HEK293 (cell line): ENCODE measurements around the gene TC2N.

Experiments
- CTCF ChIA-PET: fragments of 350-600 bp; formaldehyde crosslinking; extraction: SDS; loops from one replicate; lab custom pipeline; 2021; ENCODE audit warnings: antibody characterized with exemption; lab: Yijun Ruan, JAX
- POLR2A ChIA-PET: fragments of 300-600 bp; formaldehyde crosslinking; extraction: SDS; loops from one replicate; lab custom pipeline; 2020; ENCODE audit warnings: antibody characterized with exemption, inconsistent platforms; lab: Yijun Ruan, JAX
- H3K27ac ChIP-seq: fragments of 200-500 bp; sonication (Bioruptor generic); 2 replicates; pipeline ENCODE4 v1.5.1; 2014; ENCODE audit warnings: low read depth, low read length, control low read depth, inconsistent platforms; ENCODE audit errors: extremely low read depth
- H3K36me3 ChIP-seq, 2 experiments: fragments of 200-500 bp in 1 of 2; sonication (Bioruptor generic) in 1 of 2; 1 replicate in 1 of 2; 2 replicates in 1 of 2; pipeline ENCODE4 v1.5.1; 2014 to 2017; ENCODE audit warnings: inconsistent platforms in 2 of 2, low read length in 2 of 2; ENCODE audit not compliant: control insufficient read depth in 2 of 2, insufficient read depth in 1 of 2
- H3K4me1 ChIP-seq: fragments of 200-500 bp; sonication (Bioruptor generic); 2 replicates; pipeline ENCODE4 v1.5.1; 2014; ENCODE audit warnings: mild to moderate bottlenecking, low read length, inconsistent platforms; ENCODE audit not compliant: control insufficient read depth, insufficient read depth
- H3K4me3 ChIP-seq: 2 replicates; pipeline ENCODE4 v1.5.1; 2011; ENCODE audit warnings: low read depth, mild to moderate bottlenecking, control low read depth, low read length, moderate library complexity
- H3K9me3 ChIP-seq: fragments of 200-500 bp; sonication (Bioruptor generic); 2 replicates; pipeline ENCODE4 v1.5.1; 2014; ENCODE audit warnings: low read depth, low read length, inconsistent platforms; ENCODE audit not compliant: control insufficient read depth, insufficient read depth
- HOXC10 ChIP-seq: sonication (generic); formaldehyde crosslinking; IDR thresholded peaks from 2 replicates; pipeline ENCODE4 v1.8.1; 2023; ENCODE audit warnings: mild to moderate bottlenecking, missing genetic modification reagents
- HOXD13 ChIP-seq: sonication (generic); formaldehyde crosslinking; IDR thresholded peaks from 2 replicates; pipeline ENCODE4 v1.8.0; 2022; ENCODE audit warnings: missing genetic modification reagents, borderline replicate concordance
- OSR2 ChIP-seq: fragments of 450-650 bp; formaldehyde crosslinking; IDR thresholded peaks from 2 replicates; pipeline ENCODE4 v1.5.1; 2016; ENCODE audit warnings: missing biosample characterization, missing genetic modification characterization
- SP2 ChIP-seq: fragments of 450-650 bp; formaldehyde crosslinking; IDR thresholded peaks from 2 replicates; pipeline ENCODE4 v1.5.1; 2016; ENCODE audit warnings: missing biosample characterization, missing genetic modification characterization
- YY2 ChIP-seq: fragments of 450-650 bp; formaldehyde crosslinking; IDR thresholded peaks from 2 replicates; pipeline ENCODE4 v1.5.1; 2016; ENCODE audit warnings: missing biosample characterization, missing genetic modification characterization
- ZBTB48 ChIP-seq: fragments of 450-650 bp; formaldehyde crosslinking; IDR thresholded peaks from 2 replicates; pipeline ENCODE4 v1.5.1; 2016; ENCODE audit warnings: missing biosample characterization, missing genetic modification characterization
- ZNF155 ChIP-seq: fragments of 450-650 bp; formaldehyde crosslinking; IDR thresholded peaks from 2 replicates; pipeline ENCODE4 v1.5.1; 2016; ENCODE audit warnings: missing biosample characterization, missing genetic modification characterization
- ZNF221 ChIP-seq: fragments of 450-650 bp; formaldehyde crosslinking; IDR thresholded peaks from 2 replicates; pipeline ENCODE4 v1.5.1; 2017; ENCODE audit warnings: missing biosample characterization, missing genetic modification characterization, borderline replicate concordance
- ZNF292 ChIP-seq: fragments of 450-650 bp; formaldehyde crosslinking; IDR thresholded peaks from 2 replicates; pipeline ENCODE4 v1.5.1; 2016; ENCODE audit warnings: low read depth, missing biosample characterization, missing genetic modification characterization, borderline replicate concordance
- ZNF341 ChIP-seq: fragments of 450-650 bp; formaldehyde crosslinking; IDR thresholded peaks from 2 replicates; pipeline ENCODE4; 2016; ENCODE audit warnings: low read depth, missing biosample characterization, missing genetic modification characterization
- ZNF350 ChIP-seq: fragments of 450-650 bp; formaldehyde crosslinking; IDR thresholded peaks from 2 replicates; pipeline ENCODE4 v1.5.0; 2017; ENCODE audit warnings: missing biosample characterization, mild to moderate bottlenecking, missing genetic modification characterization
- ZNF394 ChIP-seq: fragments of 450-650 bp; formaldehyde crosslinking; IDR thresholded peaks from 2 replicates; pipeline ENCODE4 v1.5.1; 2016; ENCODE audit warnings: missing biosample characterization, missing genetic modification characterization, mild to moderate bottlenecking, moderate library complexity, borderline replicate concordance
- ZNF416 ChIP-seq: fragments of 450-650 bp; formaldehyde crosslinking; IDR thresholded peaks from 2 replicates; pipeline ENCODE4 v1.5.1; 2016; ENCODE audit warnings: missing biosample characterization, missing genetic modification characterization
- ZNF560 ChIP-seq: fragments of 450-650 bp; formaldehyde crosslinking; IDR thresholded peaks from 2 replicates; pipeline ENCODE4 v1.5.1; 2017; ENCODE audit warnings: missing biosample characterization, missing genetic modification characterization, borderline replicate concordance
- ZNF623 ChIP-seq: fragments of 450-650 bp; formaldehyde crosslinking; IDR thresholded peaks from 2 replicates; pipeline ENCODE4 v1.5.1; 2016; ENCODE audit warnings: missing biosample characterization, missing genetic modification characterization
- ZNF629 ChIP-seq: fragments of 450-650 bp; formaldehyde crosslinking; IDR thresholded peaks from 2 replicates; pipeline ENCODE4 v1.5.1; 2017; ENCODE audit warnings: missing biosample characterization, missing genetic modification characterization
- ZNF658 ChIP-seq: fragments of 450-650 bp; formaldehyde crosslinking; IDR thresholded peaks from 2 replicates; pipeline ENCODE4; 2016; ENCODE audit warnings: missing biosample characterization, missing genetic modification characterization
- ZNF747 ChIP-seq: fragments of 450-650 bp; formaldehyde crosslinking; IDR thresholded peaks from 2 replicates; pipeline ENCODE4 v1.5.1; 2016; ENCODE audit warnings: missing biosample characterization, missing genetic modification characterization
- ZNF76 ChIP-seq: fragments of 450-650 bp; formaldehyde crosslinking; IDR thresholded peaks from 2 replicates; pipeline ENCODE4; 2016; ENCODE audit warnings: low read depth, missing biosample characterization, missing genetic modification characterization, borderline replicate concordance
- ZSCAN23 ChIP-seq: fragments of 450-650 bp; formaldehyde crosslinking; IDR thresholded peaks from 2 replicates; pipeline ENCODE4 v1.5.1; 2016; ENCODE audit warnings: missing biosample characterization, missing genetic modification characterization
- TF ChIP-seq, protein P1 (sequence below): fragments of 450-650 bp; formaldehyde crosslinking; IDR thresholded peaks from 2 replicates; pipeline ENCODE4 v1.5.1; 2016; ENCODE audit warnings: missing biosample characterization, missing genetic modification characterization

The TC2N gene

DNA sequence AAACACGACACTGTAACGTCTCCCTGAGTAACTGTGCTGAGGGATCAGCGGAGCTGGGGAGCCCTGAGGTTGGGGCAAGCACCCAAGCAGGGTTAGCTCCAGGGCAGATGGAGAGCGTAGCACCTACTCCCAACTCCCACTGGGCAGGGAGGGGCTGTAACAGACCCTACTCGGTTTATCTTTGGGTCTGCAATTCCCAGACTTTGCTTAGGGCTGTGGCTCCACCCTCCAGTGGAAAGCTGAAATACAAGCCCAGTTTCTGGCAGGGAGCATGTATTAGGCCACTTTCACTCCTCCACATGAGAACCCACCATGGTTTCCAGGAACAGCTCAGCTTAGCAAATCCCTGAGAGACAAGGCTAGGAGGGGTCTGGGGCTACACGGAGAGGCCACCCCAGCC is 17.3 kb upstream of the TC2N start (continued):
- TF ChIP-seq, protein P1, sequence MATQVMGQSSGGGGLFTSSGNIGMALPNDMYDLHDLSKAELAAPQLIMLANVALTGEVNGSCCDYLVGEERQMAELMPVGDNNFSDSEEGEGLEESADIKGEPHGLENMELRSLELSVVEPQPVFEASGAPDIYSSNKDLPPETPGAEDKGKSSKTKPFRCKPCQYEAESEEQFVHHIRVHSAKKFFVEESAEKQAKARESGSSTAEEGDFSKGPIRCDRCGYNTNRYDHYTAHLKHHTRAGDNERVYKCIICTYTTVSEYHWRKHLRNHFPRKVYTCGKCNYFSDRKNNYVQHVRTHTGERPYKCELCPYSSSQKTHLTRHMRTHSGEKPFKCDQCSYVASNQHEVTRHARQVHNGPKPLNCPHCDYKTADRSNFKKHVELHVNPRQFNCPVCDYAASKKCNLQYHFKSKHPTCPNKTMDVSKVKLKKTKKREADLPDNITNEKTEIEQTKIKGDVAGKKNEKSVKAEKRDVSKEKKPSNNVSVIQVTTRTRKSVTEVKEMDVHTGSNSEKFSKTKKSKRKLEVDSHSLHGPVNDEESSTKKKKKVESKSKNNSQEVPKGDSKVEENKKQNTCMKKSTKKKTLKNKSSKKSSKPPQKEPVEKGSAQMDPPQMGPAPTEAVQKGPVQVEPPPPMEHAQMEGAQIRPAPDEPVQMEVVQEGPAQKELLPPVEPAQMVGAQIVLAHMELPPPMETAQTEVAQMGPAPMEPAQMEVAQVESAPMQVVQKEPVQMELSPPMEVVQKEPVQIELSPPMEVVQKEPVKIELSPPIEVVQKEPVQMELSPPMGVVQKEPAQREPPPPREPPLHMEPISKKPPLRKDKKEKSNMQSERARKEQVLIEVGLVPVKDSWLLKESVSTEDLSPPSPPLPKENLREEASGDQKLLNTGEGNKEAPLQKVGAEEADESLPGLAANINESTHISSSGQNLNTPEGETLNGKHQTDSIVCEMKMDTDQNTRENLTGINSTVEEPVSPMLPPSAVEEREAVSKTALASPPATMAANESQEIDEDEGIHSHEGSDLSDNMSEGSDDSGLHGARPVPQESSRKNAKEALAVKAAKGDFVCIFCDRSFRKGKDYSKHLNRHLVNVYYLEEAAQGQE, result no peak
- TF ChIP-seq ZNF155 (tag by site-specific recombination), result no peak
- TF ChIP-seq ZNF747 (tag by site-specific recombination), result no peak
- TF ChIP-seq HOXD13, result no peak

DNA sequence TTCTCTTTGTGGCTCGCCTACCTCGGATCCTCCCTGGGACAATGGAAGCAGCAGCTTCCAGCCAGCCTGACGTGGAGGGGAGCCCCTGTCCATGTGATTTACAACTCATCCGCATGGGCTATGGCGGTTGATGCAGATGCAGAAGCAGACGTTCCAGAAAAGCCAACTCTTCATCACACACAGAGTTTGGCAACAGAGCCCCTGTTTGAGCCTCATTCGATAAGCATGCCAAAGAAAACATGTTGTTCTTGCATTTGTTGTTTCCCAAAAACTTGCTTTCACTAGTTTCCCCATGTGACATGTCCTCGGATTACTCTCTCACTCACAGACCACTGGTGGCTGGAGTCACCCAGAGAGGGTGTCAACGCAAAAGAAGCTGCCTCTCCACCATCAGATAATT is 16.4 kb upstream of the TC2N start:
- TF ChIP-seq ZNF76 (tag by site-specific recombination) (no peak), ZNF623 (tag by site-specific recombination) (no peak), ZNF350 (tag by site-specific recombination) (no peak), ZNF292 (tag by site-specific recombination) (no peak), ZNF560 (tag by site-specific recombination) (no peak), ZSCAN23 (tag by site-specific recombination) (no peak), ZNF341 (tag by site-specific recombination) (no peak), OSR2 (tag by site-specific recombination) (no peak), YY2 (tag by site-specific recombination) (no peak), ZNF658 (tag by site-specific recombination) (no peak)
- Histone ChIP-seq H3K27ac (no peak overlapping the region), H3K4me1 (no peaks in the 10 kb centered on the region), H3K9me3 (no peaks in the 10 kb centered on the region), H3K36me3 (peaks cover 0 to 3% of the 10 kb centered on the region in 2 experiments; a peak in 2 of 3 replicates), H3K4me3 (no peak overlapping the region)
- CTCF ChIA-PET, result no interaction called here
- POLR2A ChIA-PET, result no interaction called here

DNA sequence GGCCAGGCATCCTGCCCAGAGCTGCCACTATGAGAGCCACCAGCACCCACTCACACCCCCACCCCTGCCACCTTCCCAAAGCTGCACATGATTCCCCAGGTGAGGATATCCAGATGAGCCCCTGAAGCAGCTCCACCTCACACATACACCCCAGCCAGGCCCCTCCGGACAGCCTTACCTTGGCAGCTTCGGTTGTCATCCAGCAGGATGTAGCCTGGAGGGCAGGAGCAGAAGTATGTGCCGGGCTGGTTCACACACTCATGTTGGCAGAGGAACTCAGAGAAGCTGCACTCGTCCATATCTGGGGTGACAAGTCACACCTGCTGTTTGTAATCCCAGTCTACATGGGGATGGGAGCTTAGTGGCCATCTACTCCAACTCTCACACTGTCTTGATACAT is 15.4 kb upstream of the TC2N start:
- Histone ChIP-seq H3K4me1 (no peaks in the 10 kb centered on the region), H3K4me3 (no peak overlapping the region), H3K27ac (no peak overlapping the region), H3K36me3 (peaks cover 0 to 3% of the 10 kb centered on the region in 2 experiments; a peak in 2 of 3 replicates), H3K9me3 (no peaks in the 10 kb centered on the region)
- CTCF ChIA-PET, result interaction anchor here (1.1 kb wide), 1 partner anchor 10 kb away, joined by 4 read pairs; no protein-coding TSS in a partner anchor
- POLR2A ChIA-PET, result no interaction called here
- TF ChIP-seq ZBTB48, result no peak
- no peak for TF ChIP-seq HOXC10 (CRISPR knock-in tag)
- TF ChIP-seq SP2 (tag by site-specific recombination), result no peak
- no peak for TF ChIP-seq ZNF629 (tag by site-specific recombination)
- no peak for TF ChIP-seq ZNF416
- TF ChIP-seq ZNF221 (tag by site-specific recombination), result no peak
- TF ChIP-seq ZNF394 (tag by site-specific recombination), result no peak
